Measurements from ENCODE around the gene PRKCD. TPM values are rescaled to one million over a fixed set of nuclear protein-coding genes. Genes with fewer than 3 reads are reported as not detected.

The PRKCD gene
- total RNA-seq, 2 experiments from 2014 or later, result 19.9 to 23.5 TPM

GRCh38 chr3:53129344-53129743 lies 31.7 kb upstream of the PRKCD start:
- ChIA-PET CTCF (interaction anchor here (1.7 to 2.7 kb wide), 3 partner anchors 9 to 19 kb away, joined by 7 to 11 read pairs (median 8); no protein-coding TSS in a partner anchor), POLR2A (no interaction called here)
- Mint-ChIP-seq H3K4me3 (peak overlapping the region; percentile 85), H3K9me3 (no peaks in the 10 kb centered on the region), H3K4me1 (peaks cover 29% of the 10 kb centered on the region), H3K27ac (peak overlapping the region; percentile 95), H3K36me3 (ENCODE audit: low read depth) (peaks cover 19% of the 10 kb centered on the region), H3K27me3 (no peaks in the 10 kb centered on the region)
- no peak for DNase-seq

DNA sequence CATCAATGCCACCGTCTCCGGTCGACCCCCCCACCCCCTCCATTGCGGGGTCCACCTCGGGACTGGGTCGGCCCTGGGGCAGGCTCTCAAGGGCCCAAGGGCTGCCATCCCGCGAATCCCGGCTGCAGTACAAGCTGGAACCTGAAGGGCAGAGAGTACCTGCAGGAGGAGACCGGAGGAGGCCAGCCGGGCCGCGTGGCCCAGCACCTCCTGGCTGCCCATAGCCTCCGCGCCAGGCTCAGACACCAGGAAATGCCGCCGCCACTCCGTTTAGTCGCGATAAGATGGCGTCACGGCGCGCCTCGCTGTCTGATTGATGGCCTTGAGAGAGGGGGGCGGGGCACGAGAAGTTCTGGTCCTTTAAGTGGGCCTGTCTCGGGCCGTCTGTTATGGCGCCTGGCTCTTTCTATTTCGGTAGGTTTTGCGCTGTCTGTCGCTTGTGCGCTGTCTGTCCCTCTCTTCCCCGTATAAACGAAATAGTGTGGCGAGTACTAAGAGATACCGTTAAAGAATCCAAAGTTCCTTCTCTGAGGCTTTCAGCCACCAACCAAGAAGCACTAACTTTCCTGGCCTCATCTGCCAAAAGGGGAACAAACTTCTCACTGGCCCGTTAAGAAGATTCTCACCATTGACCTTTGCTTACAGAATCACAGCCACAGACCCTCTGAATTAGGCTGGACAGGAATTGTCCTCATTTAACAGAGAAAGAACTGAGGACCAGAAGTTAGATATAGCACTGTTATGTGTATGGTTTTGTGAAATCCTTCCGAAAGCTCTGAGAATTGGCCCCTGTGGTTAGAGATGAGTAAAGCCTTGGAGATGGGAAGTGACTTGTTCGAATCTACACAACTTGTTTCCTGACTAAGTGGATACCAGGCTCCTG lies 30.6 kb upstream of the PRKCD start, which contains the start of gene RFT1:
Gene RFT1 (minus strand): TSS at position 257 of the 883 bp plus-strand sequence. CDS start 35 bp downstream, at position 222.
- H3K4me1 Mint-ChIP-seq, result peaks cover 32% of the 10 kb centered on the region
- peak; percentile 99 for DNase-seq
- ChIA-PET POLR2A (no interaction called here), CTCF (interaction anchor here (1.7 kb wide), 1 partner anchor 10 kb away, joined by 7 read pairs; no protein-coding TSS in a partner anchor)
- H3K9me3 Mint-ChIP-seq, result no peaks in the 10 kb centered on the region
- peak within 1 kb of the TSS; percentile 95 for H3K27ac Mint-ChIP-seq
- H3K4me3 Mint-ChIP-seq, result peak within 1 kb of the TSS; percentile 85
- peaks cover 10% of the 10 kb centered on the region for H3K36me3 Mint-ChIP-seq (ENCODE audit: low read depth)
- H3K27me3 Mint-ChIP-seq, result no peaks in the 10 kb centered on the region

- Mint-ChIP-seq H3K27ac (peak overlapping the region; percentile 95), H3K9me3 (no peaks in the 10 kb centered on the region), H3K27me3 (no peaks in the 10 kb centered on the region), H3K4me3 (peak overlapping the region; percentile 85), H3K36me3 (ENCODE audit: low read depth) (peaks cover 4% of the 10 kb centered on the region), H3K4me1 (peaks cover 32% of the 10 kb centered on the region)
- POLR2A ChIA-PET, result no interaction called here
- CTCF ChIA-PET, result interaction anchor here (1.4 to 2.2 kb wide), 3 partner anchors 10 to 64 kb away, joined by 4 to 9 read pairs (median 8); no protein-coding TSS in a partner anchor
- DNase-seq, result no peak
Observed at GRCh38 chr3:53131096-53131495, 29.9 kb upstream of the PRKCD start.

DNA sequence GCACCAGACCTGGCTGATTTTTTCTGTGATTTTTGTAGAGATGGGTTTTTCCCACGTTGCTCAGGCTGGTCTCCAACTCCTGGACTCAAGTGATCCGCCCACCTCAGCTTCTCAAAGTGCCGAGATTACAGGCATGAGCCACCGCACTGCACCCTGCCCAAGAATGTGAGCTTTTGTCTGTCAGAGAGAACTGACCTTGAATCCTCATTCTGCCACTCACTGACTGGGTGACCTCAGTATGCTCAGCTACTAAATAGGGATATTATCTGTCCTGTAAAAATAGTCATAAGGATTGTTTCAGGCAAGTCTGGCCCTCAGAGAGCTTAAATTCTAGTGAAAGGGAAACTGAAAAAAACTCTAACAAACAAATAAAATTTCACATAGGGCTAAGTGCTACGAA lies 28.7 kb upstream of the PRKCD start:
- Mint-ChIP-seq H3K4me3 (no peak overlapping the region), H3K27ac (no peak overlapping the region), H3K4me1 (peaks cover 30% of the 10 kb centered on the region), H3K36me3 (ENCODE audit: low read depth) (no peaks in the 10 kb centered on the region), H3K9me3 (no peaks in the 10 kb centered on the region), H3K27me3 (no peaks in the 10 kb centered on the region)
- no peak for DNase-seq
- CTCF ChIA-PET, result interaction anchor here (0.6 to 3.3 kb wide), 12 partner anchors 9 to 63 kb away, joined by 3 to 25 read pairs (median 4); partner anchors contain the start of gene PRKCD
- POLR2A ChIA-PET, result no interaction called here

- DNase-seq, result peak; percentile 74
- H3K27ac Mint-ChIP-seq, result no peak overlapping the region
- H3K4me1 Mint-ChIP-seq, result peaks cover 17% of the 10 kb centered on the region
- no peaks in the 10 kb centered on the region for H3K27me3 Mint-ChIP-seq
- H3K36me3 Mint-ChIP-seq (ENCODE audit: low read depth), result no peaks in the 10 kb centered on the region
- CTCF ChIA-PET, result interaction anchor here (0.6 to 3.3 kb wide), 12 partner anchors 8 to 61 kb away, joined by 3 to 25 read pairs (median 4); no protein-coding TSS in a partner anchor
- H3K4me3 Mint-ChIP-seq, result no peak overlapping the region
- no peaks in the 10 kb centered on the region for H3K9me3 Mint-ChIP-seq
- POLR2A ChIA-PET, result no interaction called here
Observed at GRCh38 chr3:53134631-53135232, 26.3 kb upstream of the PRKCD start.

DNA sequence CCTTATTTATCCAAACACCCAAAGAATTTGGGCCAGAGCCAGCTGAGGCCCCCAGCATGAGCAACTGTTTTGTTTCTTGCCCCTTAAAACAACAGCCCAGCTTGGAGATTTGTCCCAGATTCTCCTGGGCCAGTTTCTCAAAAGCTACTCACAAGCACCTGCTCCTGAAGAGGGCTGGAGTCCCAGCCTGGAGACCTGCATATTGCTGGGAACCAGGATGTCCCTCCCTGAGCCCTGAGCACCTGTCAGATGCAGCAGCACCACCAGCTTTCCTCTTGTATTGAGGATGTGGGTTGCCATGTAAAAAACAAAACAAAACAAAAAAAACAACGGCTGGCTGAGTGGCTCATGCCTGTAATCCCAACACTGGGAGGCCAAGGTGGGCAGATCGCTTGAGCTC lies 23.8 kb upstream of the PRKCD start:
- Mint-ChIP-seq H3K9me3 (no peaks in the 10 kb centered on the region), H3K4me1 (peaks cover 9% of the 10 kb centered on the region), H3K27ac (no peak overlapping the region), H3K27me3 (no peaks in the 10 kb centered on the region), H3K36me3 (ENCODE audit: low read depth) (no peaks in the 10 kb centered on the region), H3K4me3 (no peak overlapping the region)
- no peak for DNase-seq
- POLR2A ChIA-PET, result no interaction called here
- CTCF ChIA-PET, result interaction anchor here (1.1 to 2.3 kb wide), 3 partner anchors 13 to 24 kb away, joined by 3 to 8 read pairs (median 5); partner anchors contain the start of gene PRKCD

DNA sequence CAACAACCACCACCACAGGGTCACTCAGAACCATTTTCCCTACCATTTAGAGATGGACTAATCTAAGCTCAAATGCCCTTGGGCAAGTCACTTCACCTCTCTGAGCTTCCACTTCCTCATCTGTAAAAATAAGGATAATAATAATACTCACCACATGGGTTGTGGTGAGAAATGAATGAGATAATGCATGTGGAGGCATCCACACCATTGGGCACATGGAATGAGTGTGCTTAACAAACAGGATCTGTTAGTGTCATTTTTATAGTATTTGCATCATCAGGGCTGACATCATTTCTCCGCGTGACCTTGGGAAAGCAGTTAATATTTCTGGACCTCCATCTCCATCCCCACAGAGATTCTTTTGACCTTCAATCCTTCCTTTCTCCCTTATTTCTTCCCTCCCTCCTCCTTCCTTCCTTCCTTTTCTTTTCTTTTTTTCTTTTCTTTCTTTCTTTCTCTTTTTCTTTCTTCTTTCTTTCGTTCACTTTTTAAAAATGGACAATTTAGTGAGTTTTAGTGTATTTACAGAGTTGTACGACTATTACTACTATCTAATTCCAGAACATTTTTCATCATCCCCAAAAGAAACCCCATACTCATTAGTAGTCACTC lies 23.1 kb upstream of the PRKCD start:
- CTCF ChIA-PET, result interaction anchor here (1.1 to 2.3 kb wide), 3 partner anchors 12 to 23 kb away, joined by 3 to 8 read pairs (median 5); partner anchors contain the start of gene PRKCD
- Mint-ChIP-seq H3K4me3 (no peak overlapping the region), H3K27ac (no peak overlapping the region), H3K4me1 (peaks cover 9% of the 10 kb centered on the region), H3K36me3 (ENCODE audit: low read depth) (no peaks in the 10 kb centered on the region), H3K9me3 (no peaks in the 10 kb centered on the region), H3K27me3 (no peaks in the 10 kb centered on the region)
- DNase-seq, result no peak
- POLR2A ChIA-PET, result no interaction called here

- POLR2A ChIA-PET, result no interaction called here
- no peaks in the 10 kb centered on the region for H3K27me3 Mint-ChIP-seq
- no peak overlapping the region for H3K4me3 Mint-ChIP-seq
Observed at GRCh38 chr3:53139906-53140846, 20.8 kb upstream of the PRKCD start.

DNA sequence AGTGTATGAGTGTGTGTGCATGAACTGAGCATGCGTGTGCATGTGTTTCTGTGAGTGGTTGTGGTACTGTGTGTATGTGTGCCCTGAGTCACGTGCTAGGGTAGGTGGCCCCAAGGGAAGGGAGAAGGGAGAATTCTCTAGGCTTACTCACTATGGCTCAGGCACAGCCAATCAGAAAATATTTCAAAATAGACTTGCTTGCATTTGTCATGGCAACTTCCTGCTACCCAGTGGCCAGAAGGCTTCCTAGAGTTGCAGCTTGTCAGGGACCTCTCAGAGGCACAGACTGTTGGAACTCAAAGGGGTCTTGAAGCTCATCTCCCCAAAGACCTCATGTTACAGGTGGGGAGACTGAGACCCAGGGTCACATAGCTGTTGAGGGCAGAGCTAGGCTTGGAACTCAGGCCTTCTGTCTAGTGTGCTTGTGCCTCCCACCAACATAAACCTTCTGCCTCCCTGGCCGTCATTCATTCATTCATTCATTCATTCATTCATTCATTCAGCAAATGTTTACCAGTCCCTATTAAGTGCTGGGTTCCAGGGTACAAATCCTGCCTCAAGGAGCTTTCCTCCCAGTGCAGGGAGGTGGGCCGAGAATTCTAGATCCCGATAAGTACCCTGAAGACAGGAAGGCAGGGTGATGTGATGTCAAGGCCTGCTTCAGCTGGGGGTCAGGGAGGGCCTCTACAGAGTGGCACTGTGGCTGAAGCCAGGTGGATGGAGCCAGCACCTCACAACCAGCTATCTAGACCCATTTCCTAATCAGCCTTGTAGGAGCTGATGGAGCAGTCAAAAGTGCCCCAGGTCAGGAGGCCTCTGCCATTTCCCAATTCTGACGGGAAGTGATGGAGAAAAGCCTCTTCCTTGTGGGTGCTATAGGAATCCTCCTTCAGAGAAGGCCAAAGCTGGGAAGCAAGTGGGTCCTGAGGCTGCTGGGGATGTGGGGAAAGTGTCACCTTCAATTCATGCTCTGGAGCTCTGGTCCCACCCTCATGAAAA lies 19.9 kb upstream of the PRKCD start:
- DNase-seq, result no peak
- no peaks in the 10 kb centered on the region for H3K27me3 Mint-ChIP-seq
- no peak overlapping the region for H3K27ac Mint-ChIP-seq
- no peak overlapping the region for H3K4me3 Mint-ChIP-seq
- H3K4me1 Mint-ChIP-seq, result peaks cover 7% of the 10 kb centered on the region
- ChIA-PET CTCF (interaction anchor here (1.1 to 2.5 kb wide), 7 partner anchors 7 to 57 kb away, joined by 3 to 8 read pairs (median 5); no protein-coding TSS in a partner anchor), POLR2A (no interaction called here)
- no peaks in the 10 kb centered on the region for H3K9me3 Mint-ChIP-seq
- H3K36me3 Mint-ChIP-seq (ENCODE audit: low read depth), result no peaks in the 10 kb centered on the region

More at GRCh38 chr3:53139906-53140846, 20.8 kb upstream of the PRKCD start:
- Mint-ChIP-seq H3K36me3 (ENCODE audit: low read depth) (no peaks in the 10 kb centered on the region), H3K4me1 (peaks cover 7% of the 10 kb centered on the region), H3K27ac (no peak overlapping the region), H3K9me3 (no peaks in the 10 kb centered on the region)
- DNase-seq, result no peak
- CTCF ChIA-PET, result interaction anchor here (1.7 kb wide), 1 partner anchor 10 kb away, joined by 5 read pairs; no protein-coding TSS in a partner anchor

DNA sequence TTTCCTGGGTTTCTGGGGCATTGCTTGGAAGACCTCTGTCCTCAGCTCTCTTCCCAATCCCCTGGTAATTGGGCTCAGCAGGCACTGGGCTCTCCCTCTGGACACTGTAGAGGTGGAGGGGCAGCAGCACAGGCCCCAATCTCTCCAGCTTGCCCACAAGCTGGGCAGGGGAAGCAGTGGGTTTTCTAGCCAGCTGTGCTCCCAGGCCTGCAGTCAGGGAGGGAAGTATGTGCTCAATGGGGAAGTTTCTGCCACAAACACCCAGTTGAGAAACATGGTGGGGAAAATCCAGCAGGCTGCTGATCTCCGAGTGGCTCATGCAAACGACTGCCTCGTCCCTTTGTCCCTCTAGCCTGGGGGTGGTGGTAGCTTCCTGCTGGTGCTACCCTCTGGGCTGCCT lies 18.0 kb upstream of the PRKCD start:
- Mint-ChIP-seq H3K36me3 (ENCODE audit: low read depth) (no peaks in the 10 kb centered on the region), H3K27me3 (no peaks in the 10 kb centered on the region), H3K4me3 (no peak overlapping the region), H3K9me3 (no peaks in the 10 kb centered on the region), H3K27ac (no peak overlapping the region), H3K4me1 (peaks cover 7% of the 10 kb centered on the region)
- no peak for DNase-seq
- CTCF ChIA-PET, result interaction anchor here (0.9 to 2.5 kb wide), 3 partner anchors 8 to 53 kb away, joined by 6 to 8 read pairs (median 6); no protein-coding TSS in a partner anchor
- POLR2A ChIA-PET, result no interaction called here

GRCh38 chr3:53144446-53144845 lies 16.6 kb upstream of the PRKCD start:
- H3K4me1 Mint-ChIP-seq, result peaks cover 7% of the 10 kb centered on the region
- H3K9me3 Mint-ChIP-seq, result no peaks in the 10 kb centered on the region
- POLR2A ChIA-PET, result no interaction called here
- no peak for DNase-seq
- no peaks in the 10 kb centered on the region for H3K36me3 Mint-ChIP-seq (ENCODE audit: low read depth)
- no peak overlapping the region for H3K4me3 Mint-ChIP-seq
- CTCF ChIA-PET, result interaction anchor here (2.0 to 2.1 kb wide), 2 partner anchors 10 to 12 kb away, joined by 7 to 11 read pairs; no protein-coding TSS in a partner anchor
- no peak overlapping the region for H3K27ac Mint-ChIP-seq
- H3K27me3 Mint-ChIP-seq, result no peaks in the 10 kb centered on the region
